ENCODE results near the gene NTF3. TPM values are rescaled to one million over a fixed set of nuclear protein-coding genes. Genes with fewer than 3 reads are reported as not detected.

Gene NTF3
- total and polyA plus RNA-seq, 9 of the 15 experiments (the other 6 are each of a cell fraction or from before 2014, with no cell fraction given), result not detected

DNA sequence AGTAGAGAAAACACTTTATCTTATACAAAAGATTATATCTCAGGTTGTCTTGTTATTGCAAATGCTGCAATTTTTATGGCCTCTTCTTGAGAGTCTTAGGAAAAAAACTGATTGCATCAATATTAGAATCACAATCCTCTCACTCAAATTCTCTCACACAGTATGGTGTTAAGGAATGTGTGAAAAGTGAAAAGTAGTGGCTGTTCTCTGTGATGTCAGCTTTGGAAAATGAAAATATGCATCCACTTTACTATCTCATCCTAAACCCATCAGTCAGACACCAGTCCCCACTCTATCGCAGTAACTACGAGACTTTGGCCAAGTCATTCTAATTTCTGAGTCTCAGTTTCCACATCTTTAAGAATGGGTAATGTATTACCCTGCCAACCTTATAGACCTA, 32.6 kb upstream of the NTF3 start:
- no peaks in the 10 kb centered on the region for H3K9me1 ChIP-seq (ENCODE audit: control insufficient read depth, insufficient read depth, low read length)
- TF ChIP-seq ZNF79 (CRISPR knock-in tag; IDR thresholded peaks at IDR 0.05; ENCODE audit: low read depth), result no peak
- TF ChIP-seq HDAC3 (IDR thresholded peaks at IDR 0.05; ENCODE audit: borderline replicate concordance, partially characterized antibody), result no peak
- TF ChIP-seq, protein P1, sequence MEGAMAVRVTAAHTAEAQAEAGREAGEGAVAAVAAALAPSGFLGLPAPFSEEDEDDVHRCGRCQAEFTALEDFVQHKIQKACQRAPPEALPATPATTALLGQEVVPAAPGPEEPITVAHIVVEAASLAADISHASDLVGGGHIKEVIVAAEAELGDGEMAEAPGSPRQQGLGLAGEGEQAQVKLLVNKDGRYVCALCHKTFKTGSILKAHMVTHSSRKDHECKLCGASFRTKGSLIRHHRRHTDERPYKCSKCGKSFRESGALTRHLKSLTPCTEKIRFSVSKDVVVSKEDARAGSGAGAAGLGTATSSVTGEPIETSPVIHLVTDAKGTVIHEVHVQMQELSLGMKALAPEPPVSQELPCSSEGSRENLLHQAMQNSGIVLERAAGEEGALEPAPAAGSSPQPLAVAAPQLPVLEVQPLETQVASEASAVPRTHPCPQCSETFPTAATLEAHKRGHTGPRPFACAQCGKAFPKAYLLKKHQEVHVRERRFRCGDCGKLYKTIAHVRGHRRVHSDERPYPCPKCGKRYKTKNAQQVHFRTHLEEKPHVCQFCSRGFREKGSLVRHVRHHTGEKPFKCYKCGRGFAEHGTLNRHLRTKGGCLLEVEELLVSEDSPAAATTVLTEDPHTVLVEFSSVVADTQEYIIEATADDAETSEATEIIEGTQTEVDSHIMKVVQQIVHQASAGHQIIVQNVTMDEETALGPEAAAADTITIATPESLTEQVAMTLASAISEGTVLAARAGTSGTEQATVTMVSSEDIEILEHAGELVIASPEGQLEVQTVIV (CRISPR knock-in tag; IDR thresholded peaks at IDR 0.05; ENCODE audit: borderline replicate concordance), result no peak
- no peak for TF ChIP-seq CBFA2T3 (IDR thresholded peaks at IDR 0.05)
- TF ChIP-seq ZSCAN32 (CRISPR knock-in tag; IDR thresholded peaks at IDR 0.05), result no peak
- TF ChIP-seq, protein P2, sequence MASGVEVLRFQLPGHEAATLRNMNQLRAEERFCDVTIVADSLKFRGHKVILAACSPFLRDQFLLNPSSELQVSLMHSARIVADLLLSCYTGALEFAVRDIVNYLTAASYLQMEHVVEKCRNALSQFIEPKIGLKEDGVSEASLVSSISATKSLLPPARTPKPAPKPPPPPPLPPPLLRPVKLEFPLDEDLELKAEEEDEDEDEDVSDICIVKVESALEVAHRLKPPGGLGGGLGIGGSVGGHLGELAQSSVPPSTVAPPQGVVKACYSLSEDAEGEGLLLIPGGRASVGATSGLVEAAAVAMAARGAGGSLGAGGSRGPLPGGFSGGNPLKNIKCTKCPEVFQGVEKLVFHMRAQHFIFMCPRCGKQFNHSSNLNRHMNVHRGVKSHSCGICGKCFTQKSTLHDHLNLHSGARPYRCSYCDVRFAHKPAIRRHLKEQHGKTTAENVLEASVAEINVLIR (CRISPR knock-in tag; IDR thresholded peaks at IDR 0.05), result no peak
- TF ChIP-seq, protein P3, sequence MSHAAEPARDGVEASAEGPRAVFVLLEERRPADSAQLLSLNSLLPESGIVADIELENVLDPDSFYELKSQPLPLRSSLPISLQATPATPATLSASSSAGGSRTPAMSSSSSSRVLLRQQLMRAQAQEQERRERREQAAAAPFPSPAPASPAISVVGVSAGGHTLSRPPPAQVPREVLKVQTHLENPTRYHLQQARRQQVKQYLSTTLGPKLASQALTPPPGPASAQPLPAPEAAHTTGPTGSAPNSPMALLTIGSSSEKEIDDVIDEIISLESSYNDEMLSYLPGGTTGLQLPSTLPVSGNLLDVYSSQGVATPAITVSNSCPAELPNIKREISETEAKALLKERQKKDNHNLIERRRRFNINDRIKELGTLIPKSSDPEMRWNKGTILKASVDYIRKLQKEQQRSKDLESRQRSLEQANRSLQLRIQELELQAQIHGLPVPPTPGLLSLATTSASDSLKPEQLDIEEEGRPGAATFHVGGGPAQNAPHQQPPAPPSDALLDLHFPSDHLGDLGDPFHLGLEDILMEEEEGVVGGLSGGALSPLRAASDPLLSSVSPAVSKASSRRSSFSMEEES (CRISPR knock-in tag; IDR thresholded peaks at IDR 0.05), result no peak
- TF ChIP-seq, protein P4, sequence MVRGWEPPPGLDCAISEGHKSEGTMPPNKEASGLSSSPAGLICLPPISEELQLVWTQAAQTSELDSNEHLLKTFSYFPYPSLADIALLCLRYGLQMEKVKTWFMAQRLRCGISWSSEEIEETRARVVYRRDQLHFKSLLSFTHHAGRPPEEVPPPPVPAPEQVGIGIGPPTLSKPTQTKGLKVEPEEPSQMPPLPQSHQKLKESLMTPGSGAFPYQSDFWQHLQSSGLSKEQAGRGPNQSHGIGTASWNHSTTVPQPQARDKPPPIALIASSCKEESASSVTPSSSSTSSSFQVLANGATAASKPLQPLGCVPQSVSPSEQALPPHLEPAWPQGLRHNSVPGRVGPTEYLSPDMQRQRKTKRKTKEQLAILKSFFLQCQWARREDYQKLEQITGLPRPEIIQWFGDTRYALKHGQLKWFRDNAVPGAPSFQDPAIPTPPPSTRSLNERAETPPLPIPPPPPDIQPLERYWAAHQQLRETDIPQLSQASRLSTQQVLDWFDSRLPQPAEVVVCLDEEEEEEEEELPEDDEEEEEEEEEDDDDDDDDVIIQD (CRISPR knock-in tag; IDR thresholded peaks at IDR 0.05), result no peak
- H3K9ac ChIP-seq (ENCODE audit: insufficient read depth in 1 of 2, low read depth in 2 of 2, low read length in 2 of 2), result no peak overlapping the region
- H3K4me2 ChIP-seq (ENCODE audit: insufficient read depth, low read length), result no peak overlapping the region
- FAIRE-seq (no peak), ATAC-seq (no peak), DNase-seq (ENCODE audit: extremely low read depth in 1 of 4, low spot score in 3 of 4) (no peak)
- no peaks in the 10 kb centered on the region for H3K9me3 ChIP-seq (replicated peaks; ENCODE audit: control insufficient read depth, insufficient read depth, low read depth, low read length)
- intact Hi-C loops (cut with micrococcal nuclease), result no loop called here
- no peaks in the 10 kb centered on the region for H3K36me3 ChIP-seq (ENCODE audit: control insufficient read depth, insufficient read depth, low read length)
- no peaks in the 10 kb centered on the region for H3K79me2 ChIP-seq (ENCODE audit: control insufficient read depth, insufficient read depth, low read length)
- H3K27ac ChIP-seq (ENCODE audit: extremely low read depth, low read depth, low read length), result no peak overlapping the region
- no peak overlapping the region for H2AFZ ChIP-seq (ENCODE audit: low read depth, low read length)
- WGBS (ENCODE audit: insufficient coverage, low coverage, missing lambda C conversion rate), result no CpG with 5 or more reads among the region's 2 CpGs
- no peaks in the 10 kb centered on the region; a peak in 3 of 5 replicates for H3K27me3 ChIP-seq (ENCODE audit: control insufficient read depth in 2 of 2, insufficient read depth in 2 of 2, low read length in 2 of 2)
- ChIA-PET CTCF (ENCODE audit: low intra/inter-chr PET ratio) (no interaction called here), POLR2A (no interaction called here)
- no TSS peak for BruUV-seq (replicated peaks)
- in situ Hi-C loops (cut with MboI), result no loop called here
- no peaks in the 10 kb centered on the region for H3K4me1 ChIP-seq (replicated peaks in 1 of 2; ENCODE audit: control insufficient read depth in 2 of 2, insufficient read depth in 2 of 2, low read length in 2 of 2)
- H3K4me3 ChIP-seq, result no peak overlapping the region
- no peaks in the 10 kb centered on the region for H4K20me1 ChIP-seq (replicated peaks; ENCODE audit: control insufficient read depth, insufficient read depth, low read length)

All from K562 (cell line).